Esophagus squamous epithelium (tissue), 5 donors: ENCODE data around the gene ASIC2. TPM values are rescaled to one million over a fixed set of nuclear protein-coding genes. Genes with fewer than 3 reads are reported as not detected.

ENCODE experiments used
- DNase-seq: peaks from one replicate; lab custom pipeline; 2025; lab: John Stamatoyannopoulos, UW
- H3K27ac ChIP-seq, 4 donors: fragments of 200-600 bp; sonication (generic); one replicate each; pipeline ENCODE4 v1.5.1; 2016 to 2019; ENCODE audit warnings: mild to moderate bottlenecking in 1 of 4
- H3K27me3 ChIP-seq, 4 donors: fragments of 200-600 bp; sonication (generic); 1 replicate in 3 of 4; 2 replicates in 1 of 4; pipeline versions ENCODE4 v1.5.1 to v1.6.0; 2017 to 2021; ENCODE audit warnings: antibody characterized with exemption in 1 of 4
- H3K36me3 ChIP-seq, 3 donors: fragments of 200-600 bp; sonication (generic); one replicate each; pipeline ENCODE4 v1.5.1; 2016 to 2019
- H3K4me1 ChIP-seq, 3 donors: fragments of 200-600 bp; sonication (generic); one replicate each; pipeline ENCODE4 v1.5.1; 2017 to 2019
- H3K4me3 ChIP-seq, 4 donors: fragments of 200-600 bp; sonication (generic); 1 replicate in 3 of 4; 2 replicates in 1 of 4; pipeline ENCODE4 v1.5.1; 2016 to 2019; ENCODE audit warnings: mild to moderate bottlenecking in 2 of 4, moderate library complexity in 1 of 4
- H3K9me3 ChIP-seq, 3 donors: fragments of 200-600 bp; sonication (generic); one replicate each; pipeline ENCODE4 v1.5.1; 2016 to 2019
- CTCF ChIP-seq, 6 experiments: fragments of 450-650 bp in 4 of 6; fragments of 200-600 bp in 2 of 6; sonication (generic) in 2 of 6; IDR thresholded peaks; one replicate each; pipeline ENCODE4 v1.5.1; 2016 to 2019; ENCODE audit warnings: antibody characterized with exemption in 6 of 6, mild to moderate bottlenecking in 4 of 6, moderate library complexity in 4 of 6
- POLR2A ChIP-seq, 4 donors: fragments of 450-650 bp; IDR thresholded peaks; one replicate each; pipeline ENCODE4 v1.6.1; 2017; ENCODE audit warnings: antibody characterized with exemption in 4 of 4, mild to moderate bottlenecking in 4 of 4, moderate library complexity in 3 of 4
- WGBS, 2 donors: methylation state at CpG; one replicate each; pipeline ENCODE4 v1.1.5; 2018; 5-methylcytosine and 5-hydroxymethylcytosine counted together
- intact Hi-C: fragments of 100-400 bp; cut with DNase I; formaldehyde crosslinking; loops from one replicate; pipeline ENCODE4 v1.15.0; 2022
- total RNA-seq, 4 donors: library from RNA; depleted of rRNA; stranded (reverse); fragments of >200 nt; gene quantifications; one replicate each; pipeline ENCODE4 v1.1.0, GENCODE V29; 2016
- donor health status: DM: yes; HTN: yes; CAD: no.

The ASIC2 gene
- total RNA-seq, 4 donors from 2014 or later: 0.29 TPM; not detected in 3

GRCh38 chr17:33137426-33137825, 155.7 kb downstream of the ASIC2 start:
- Histone ChIP-seq H3K4me1 (no peaks in the 10 kb centered on the region), H3K9me3 (no peaks in the 10 kb centered on the region), H3K27ac (no peak overlapping the region), H3K36me3 (no peaks in the 10 kb centered on the region), H3K4me3 (no peak overlapping the region), H3K27me3 (peaks cover 0 to 43% (median 0%) of the 10 kb centered on the region in 4 donors)
- intact Hi-C loops: no loop called here
- TF ChIP-seq CTCF (IDR thresholded peaks at IDR 0.05) (no peak), POLR2A (IDR thresholded peaks at IDR 0.05) (no peak)
- no peak for DNase-seq

- Histone ChIP-seq H3K9me3 (no peaks in the 10 kb centered on the region), H3K36me3 (no peaks in the 10 kb centered on the region), H3K27ac (no peak overlapping the region), H3K4me3 (no peak overlapping the region), H3K4me1 (no peaks in the 10 kb centered on the region), H3K27me3 (peaks cover 0 to 48% (median 0%) of the 10 kb centered on the region in 4 donors)
- 65 to 73% methylated on average over 4 of the region's 4 CpGs for WGBS, 2 donors
- intact Hi-C loops: no loop called here
- no peak for DNase-seq
- no peak for TF ChIP-seq POLR2A (IDR thresholded peaks at IDR 0.05)
- TF ChIP-seq CTCF (IDR thresholded peaks at IDR 0.05): no peak
Observed at GRCh38 chr17:33135691-33136090, 157.4 kb downstream of the ASIC2 start.

GRCh38 chr17:33131620-33132019, 161.5 kb downstream of the ASIC2 start:
- H3K27me3 ChIP-seq: peaks cover 0 to 29% (median 0%) of the 10 kb centered on the region in 4 donors
- H3K9me3 ChIP-seq: no peaks in the 10 kb centered on the region
- H3K4me1 ChIP-seq: peaks cover 0 to 15% (median 0%) of the 10 kb centered on the region in 3 donors
- no peak overlapping the region for H3K27ac ChIP-seq
- DNase-seq: no peak
- H3K4me3 ChIP-seq: no peak overlapping the region
- no peak for TF ChIP-seq POLR2A (IDR thresholded peaks at IDR 0.05)
- TF ChIP-seq CTCF (IDR thresholded peaks at IDR 0.05): no peak
- H3K36me3 ChIP-seq: no peaks in the 10 kb centered on the region
- intact Hi-C loops: no loop called here
- WGBS, 2 donors: 86 to 89% methylated on average over 2 to 4 of the region's 7 CpGs

GRCh38 chr17:33127706-33128105, 165.4 kb downstream of the ASIC2 start:
- no peak overlapping the region for H3K4me3 ChIP-seq
- intact Hi-C loops: no loop called here
- peaks cover 0 to 18% (median 8%) of the 10 kb centered on the region in 3 donors for H3K4me1 ChIP-seq
- peaks cover 0 to 29% (median 0%) of the 10 kb centered on the region in 4 donors for H3K27me3 ChIP-seq
- no peaks in the 10 kb centered on the region for H3K36me3 ChIP-seq
- TF ChIP-seq CTCF (IDR thresholded peaks at IDR 0.05) (no peak), POLR2A (IDR thresholded peaks at IDR 0.05) (no peak)
- H3K9me3 ChIP-seq: no peaks in the 10 kb centered on the region
- no peak for DNase-seq
- WGBS, 2 donors: 11 to 28% methylated on average over 2 of the region's 2 CpGs
- H3K27ac ChIP-seq: peak overlapping the region in 2 of 4 donors; percentile 39 to 46

- WGBS, 2 donors: 66 to 74% methylated on average over 3 of the region's 4 CpGs
- peaks cover 0 to 16% (median 0%) of the 10 kb centered on the region in 4 donors for H3K27me3 ChIP-seq
- DNase-seq: no peak
- H3K36me3 ChIP-seq: no peaks in the 10 kb centered on the region
- no peak overlapping the region for H3K27ac ChIP-seq
- intact Hi-C loops: no loop called here
- peaks cover 0 to 18% (median 8%) of the 10 kb centered on the region in 3 donors for H3K4me1 ChIP-seq
- H3K4me3 ChIP-seq: no peak overlapping the region
- no peaks in the 10 kb centered on the region for H3K9me3 ChIP-seq
- TF ChIP-seq CTCF (IDR thresholded peaks at IDR 0.05): no peak
- TF ChIP-seq POLR2A (IDR thresholded peaks at IDR 0.05): no peak
Observed at GRCh38 chr17:33126086-33126485, 167.0 kb downstream of the ASIC2 start.
